ENCODE data around the gene TTC4. TPM values are rescaled to one million over a fixed set of nuclear protein-coding genes. Genes with fewer than 3 reads are reported as not detected.
"Not testable (repeated sequence)": the region's sequence is repeated elsewhere in the genome, so short reads cannot be mapped to it uniquely, and the experiment has no call there.

The TTC4 gene
- total RNA-seq, 1 experiment from 2014 or later, result 12.6 TPM

- no peak for DNase-seq (ENCODE audit: low spot score)
Observed at GRCh38 chr1:54748094-54748835, 32.6 kb downstream of the TTC4 start.

- DNase-seq (ENCODE audit: low spot score), result no peak
Observed at GRCh38 chr1:54750596-54750995, 34.9 kb downstream of the TTC4 start.

DNA sequence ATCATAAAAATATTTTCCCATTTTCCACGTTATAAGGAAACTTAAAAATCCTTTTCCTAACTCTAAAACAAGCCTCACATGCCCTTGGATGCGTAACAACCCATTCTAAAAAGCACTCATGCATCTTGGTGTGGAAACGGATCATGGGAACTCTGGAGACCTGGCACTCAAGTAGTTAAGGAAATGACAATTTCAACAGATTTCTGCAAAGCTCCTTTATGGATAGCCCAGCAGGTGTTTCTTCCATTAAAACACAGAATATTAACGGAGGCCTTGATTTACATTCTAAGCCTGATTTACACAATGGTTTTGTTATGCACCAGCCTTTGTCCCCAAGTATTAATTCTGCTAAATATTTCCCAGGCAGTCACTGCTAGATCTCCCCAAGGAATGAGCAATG, 35.8 kb downstream of the TTC4 start:
- DNase-seq (ENCODE audit: low spot score), result no peak

- no peak for DNase-seq (ENCODE audit: low spot score)
Observed at GRCh38 chr1:54754045-54754444, 38.4 kb downstream of the TTC4 start.

DNA sequence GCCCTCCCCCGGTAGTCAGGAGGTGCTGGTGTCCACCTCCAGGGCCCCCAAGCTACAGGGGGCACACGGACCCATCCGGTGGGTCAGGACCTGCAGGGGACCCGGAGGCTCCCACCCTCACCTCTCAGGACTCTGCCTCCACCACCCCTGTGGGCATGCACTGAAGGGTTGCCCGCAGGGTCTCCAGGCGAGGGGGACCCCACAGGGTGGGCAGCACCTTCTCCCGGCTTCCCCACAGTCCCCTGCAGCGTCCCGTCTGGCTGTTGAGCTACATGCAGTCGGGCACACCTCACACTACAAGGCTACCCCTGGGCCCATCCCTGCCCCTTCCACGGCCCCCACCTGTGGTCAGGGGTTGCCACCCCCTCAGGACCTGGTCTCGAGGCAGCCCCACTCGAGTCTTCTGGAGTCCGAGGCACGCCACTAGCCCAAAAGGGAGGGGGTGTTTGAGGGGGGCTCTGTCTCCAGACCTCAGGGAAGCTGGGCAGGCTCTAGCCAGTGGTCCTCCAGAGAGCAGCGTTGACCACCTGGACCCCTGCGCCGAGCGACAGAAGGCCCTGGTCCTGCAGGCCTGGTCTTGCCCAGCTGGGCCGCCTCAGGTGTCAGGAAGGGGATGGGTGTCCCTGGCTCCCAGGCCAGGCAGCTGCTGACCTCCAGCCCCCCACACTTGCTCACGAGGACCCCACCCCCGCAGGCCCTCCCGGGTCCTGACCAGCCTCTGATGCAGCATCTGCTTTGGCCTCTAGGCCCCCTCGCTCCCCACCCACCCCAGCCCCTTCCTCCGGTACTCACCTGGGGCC, 39.0 kb downstream of the TTC4 start:
- DNase-seq (ENCODE audit: low spot score), result no peak

DNA sequence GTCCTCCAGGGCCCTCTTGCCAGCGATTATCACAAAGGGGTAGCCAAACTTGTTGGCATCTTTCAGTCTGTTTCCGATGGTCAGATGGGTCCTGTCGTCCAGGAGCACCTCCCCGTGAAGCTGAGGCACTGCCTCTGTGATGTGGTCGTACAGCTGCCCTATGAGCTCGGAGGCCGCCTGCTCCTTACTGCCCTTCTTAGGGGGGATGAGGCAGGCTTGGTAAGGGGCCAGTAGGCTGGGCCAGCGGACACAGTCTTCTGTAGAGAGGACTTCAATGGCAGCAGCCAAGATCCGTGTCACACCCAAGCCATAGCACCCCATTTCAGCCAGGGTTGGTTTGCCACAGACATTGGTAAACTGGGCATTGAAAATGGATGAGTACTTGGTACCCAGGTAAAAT, 42.2 kb downstream of the TTC4 start:
- DNase-seq (ENCODE audit: low spot score), result no peak

GRCh38 chr1:54758678-54759348, 43.2 kb downstream of the TTC4 start:
- DNase-seq (ENCODE audit: low spot score), result no peak

DNA sequence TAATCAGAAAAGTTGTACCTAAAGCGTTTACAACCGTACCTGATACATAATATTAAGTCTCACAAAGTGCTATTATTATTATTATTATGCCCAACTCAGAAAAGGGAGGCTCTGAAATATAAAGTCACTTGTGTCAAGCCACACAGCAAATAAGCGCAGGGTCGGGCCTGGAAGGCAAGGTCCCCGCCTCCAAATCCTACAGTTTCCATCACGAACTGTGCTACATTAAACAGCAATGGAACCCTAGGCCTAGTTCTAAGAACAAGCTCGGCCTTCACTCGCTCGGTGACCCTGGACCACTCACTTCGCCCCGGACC, 48.1 kb downstream of the TTC4 start:
- no peak for DNase-seq (ENCODE audit: low spot score)

DNA sequence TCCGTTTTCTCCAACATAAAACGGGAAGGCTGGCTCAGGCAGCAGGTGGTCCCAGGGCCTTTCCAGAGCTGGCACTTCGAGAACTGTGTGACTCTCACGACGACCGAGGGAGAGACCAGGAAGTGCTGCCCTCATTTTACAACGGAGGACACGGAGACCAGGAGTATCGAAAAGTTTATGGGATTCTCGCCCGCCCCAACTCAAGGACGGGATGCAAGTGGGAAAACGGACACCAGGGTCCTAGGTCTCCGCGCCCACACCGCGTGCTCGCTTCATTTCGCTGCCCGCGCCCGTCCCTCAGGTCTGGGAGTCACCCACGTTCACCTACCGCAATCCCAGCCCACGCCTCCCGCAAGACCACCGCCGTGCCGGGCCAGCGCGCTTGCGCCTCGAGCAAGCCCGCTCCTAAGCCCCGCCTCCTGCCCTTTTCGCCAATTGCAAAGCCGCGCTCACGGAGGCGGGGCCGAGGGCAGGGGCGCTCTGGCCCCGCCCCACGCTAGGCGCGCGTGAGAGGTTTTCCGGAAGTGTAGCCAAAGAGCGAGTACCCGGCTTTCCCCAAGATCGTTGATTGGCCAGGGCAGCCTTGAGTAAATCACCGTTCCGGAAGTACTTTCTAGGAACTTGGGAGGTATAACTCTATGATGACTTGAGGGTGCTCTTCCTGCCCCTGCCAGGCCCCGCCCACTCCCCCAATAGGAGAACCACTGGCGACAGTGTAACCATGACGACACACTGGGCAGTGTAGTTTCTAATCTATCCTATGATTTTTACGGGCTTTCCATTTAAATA, 48.7 kb downstream of the TTC4 start, which contains the start of gene PARS2:
PARS2 (minus strand) TSS at position 391 of the 789 bp plus-strand sequence. CDS start 5,362 bp downstream, outside the sequence.
- peak; percentile 99 for DNase-seq (ENCODE audit: low spot score)

DNA sequence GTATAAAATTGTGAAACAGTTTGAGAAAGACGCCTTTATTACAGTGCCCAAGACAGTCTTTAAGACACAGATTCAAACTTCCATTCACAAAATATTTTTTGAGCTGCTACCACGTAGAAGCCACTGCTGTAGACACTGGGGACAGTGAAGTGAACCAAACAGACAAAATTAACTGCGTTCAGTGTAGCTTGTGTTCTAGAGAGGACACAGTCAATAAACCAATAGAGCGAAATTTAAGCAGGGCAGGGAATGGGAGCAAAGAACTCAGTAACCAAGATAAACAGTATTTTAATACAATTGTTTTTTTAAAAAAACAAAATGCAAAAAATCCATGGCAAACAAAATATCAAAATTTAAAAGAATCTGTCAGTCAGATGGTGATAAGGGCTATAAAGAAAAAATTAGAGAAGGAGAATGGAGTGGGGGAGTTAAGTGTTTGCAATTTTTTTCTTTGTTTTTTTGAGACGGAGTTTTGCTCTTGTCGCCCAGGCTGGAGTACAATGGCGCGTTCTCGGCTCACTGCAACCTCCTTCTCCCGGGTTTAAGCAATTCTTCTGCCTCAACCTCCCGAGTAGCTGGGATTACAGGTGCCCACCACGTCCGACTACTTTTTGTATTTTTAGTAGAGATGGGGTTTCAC, 49.4 kb downstream of the TTC4 start:
- no peak for DNase-seq (ENCODE audit: low spot score)

GRCh38 chr1:54766726-54767125, 51.1 kb downstream of the TTC4 start:
- DNase-seq (ENCODE audit: low spot score), result no peak

GRCh38 chr1:54767526-54767925, 51.9 kb downstream of the TTC4 start:
- DNase-seq (ENCODE audit: low spot score), result no peak

DNA sequence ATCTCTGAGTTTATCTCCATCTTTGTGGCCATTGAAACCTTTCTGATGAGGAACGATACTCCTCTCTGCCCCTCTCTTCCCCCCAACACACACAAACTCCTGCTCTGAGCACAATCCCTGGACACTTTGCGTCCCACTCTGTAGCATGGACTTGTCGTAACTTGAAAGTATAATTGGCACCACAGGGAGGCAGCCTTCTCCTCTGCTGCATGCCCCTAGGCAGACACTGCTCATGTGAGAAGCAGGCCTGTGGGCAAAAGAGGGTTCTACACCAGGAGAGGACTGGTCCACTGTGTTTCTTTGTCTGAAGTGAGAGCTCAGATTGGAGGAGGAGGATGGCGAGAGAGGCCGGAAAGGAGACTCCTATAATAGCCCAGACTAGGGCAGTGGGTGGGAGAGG, 52.4 kb downstream of the TTC4 start:
- peak; percentile 36 for DNase-seq (ENCODE audit: low spot score)

DNA sequence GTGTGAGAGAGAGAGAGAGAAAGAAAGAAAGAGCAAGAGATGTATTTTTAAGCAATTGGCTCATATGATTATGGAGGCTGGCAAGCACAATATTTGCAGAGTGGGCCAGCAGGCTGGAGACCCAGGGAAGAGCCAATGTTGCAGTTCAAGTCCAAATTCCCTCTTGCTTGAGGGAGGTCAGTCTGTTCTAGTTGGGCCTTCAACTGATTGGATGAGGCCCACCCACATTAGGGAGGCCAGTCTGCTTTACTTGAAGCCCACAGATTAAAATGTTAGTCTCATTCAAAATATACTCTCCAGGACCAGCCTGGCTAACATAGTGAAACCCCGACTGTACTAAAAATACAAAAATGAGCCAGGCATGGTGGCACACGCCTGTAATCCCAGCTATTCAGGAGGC, 57.3 kb downstream of the TTC4 start:
- no peak for DNase-seq (ENCODE audit: low spot score)

DNA sequence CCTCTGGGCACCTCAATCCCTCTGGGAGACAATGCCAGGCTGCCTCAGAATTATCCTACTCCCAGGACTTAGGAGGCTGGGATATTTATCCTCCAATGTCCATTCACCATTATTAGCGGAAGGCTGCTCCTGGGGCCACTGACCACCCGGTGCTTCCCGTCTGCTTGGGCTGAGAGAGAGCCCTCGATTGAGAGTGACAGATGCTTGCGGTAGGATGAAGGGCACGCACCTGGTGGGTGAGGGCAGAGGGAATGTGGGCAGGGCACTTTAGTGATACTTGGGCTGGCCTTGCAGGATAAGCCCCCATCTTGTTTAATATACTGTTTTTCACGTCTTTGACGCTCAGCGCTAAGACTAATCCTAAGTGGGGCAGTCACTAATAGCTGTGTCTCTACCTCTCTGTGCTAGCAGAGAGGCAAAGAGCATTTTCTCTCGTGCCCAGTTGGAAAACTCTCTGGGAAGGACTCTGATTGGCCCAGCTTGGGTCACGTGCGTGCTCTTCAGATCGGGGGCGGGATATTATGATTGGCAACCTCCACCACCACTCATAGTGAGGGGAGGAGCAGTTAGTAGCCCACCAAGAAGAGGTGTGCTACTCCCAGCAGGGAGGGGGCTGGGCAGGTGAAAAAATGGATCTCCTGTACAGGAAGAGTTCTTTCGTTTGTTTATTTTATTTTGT, 59.3 kb downstream of the TTC4 start:
- peak; percentile 36 for DNase-seq (ENCODE audit: low spot score)

DNA sequence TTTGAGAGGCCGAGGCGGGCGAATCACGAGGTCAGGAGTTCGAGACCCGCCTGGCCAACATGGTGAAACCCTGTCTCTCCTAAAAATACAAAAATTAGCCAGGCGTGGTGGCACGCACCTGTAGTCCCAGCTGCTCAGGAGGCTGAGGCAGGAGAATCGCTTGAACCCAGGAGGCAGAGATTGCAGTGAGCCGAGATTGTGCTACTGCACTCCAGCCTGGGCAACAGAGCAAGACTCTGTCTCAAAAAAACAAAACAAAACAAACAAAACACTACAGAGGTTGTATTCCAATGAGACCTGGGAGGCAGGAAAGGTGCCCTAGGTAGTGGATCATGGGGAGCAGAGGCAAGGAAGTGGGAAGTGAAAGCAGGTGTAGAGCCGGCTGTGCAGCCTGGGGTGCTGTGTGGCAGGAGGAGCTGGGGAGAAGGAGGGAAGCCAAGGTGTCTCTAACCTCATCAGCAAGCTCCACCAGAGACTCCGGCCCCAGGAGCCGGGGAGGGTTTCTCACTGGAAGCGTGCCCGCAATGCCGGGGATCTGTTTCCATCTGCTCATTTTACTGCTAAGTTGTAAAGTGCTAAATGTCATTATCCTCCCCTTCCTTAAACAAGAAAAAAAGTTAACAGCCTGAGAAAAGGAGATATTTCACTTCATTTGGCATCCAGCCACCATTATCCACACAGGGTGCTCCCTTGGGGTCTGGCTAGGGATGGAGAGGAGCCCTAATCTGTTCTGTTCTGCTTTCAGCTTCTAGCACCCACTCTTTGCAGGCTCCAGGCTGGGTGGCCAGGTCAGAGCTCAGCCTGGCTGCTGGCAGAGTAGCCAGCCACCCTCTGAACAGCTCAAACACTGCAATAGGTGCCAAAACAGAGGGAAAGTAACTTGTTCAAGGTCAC, 60.4 kb downstream of the TTC4 start:
- not testable (repeated sequence) for DNase-seq (ENCODE audit: low spot score)

DNA sequence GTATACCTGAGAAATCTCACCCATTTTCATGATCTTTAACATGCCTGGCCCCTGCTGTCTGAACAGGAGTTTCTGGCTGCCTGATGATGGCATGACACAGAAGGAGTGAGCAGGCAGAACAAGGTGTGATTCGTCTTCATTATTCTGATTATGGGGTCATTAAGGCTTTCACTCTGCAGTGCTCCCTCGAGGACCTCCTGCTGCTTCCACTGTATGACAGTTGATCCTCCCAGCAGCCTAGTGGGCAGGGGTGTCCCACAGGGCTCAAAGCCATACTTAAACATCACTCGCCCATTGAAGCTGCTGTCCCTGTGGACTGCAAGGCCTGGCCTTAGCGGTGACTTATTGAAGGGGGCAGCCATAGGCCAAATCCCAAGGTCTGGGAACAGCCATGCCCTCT, 61.4 kb downstream of the TTC4 start:
- no peak for DNase-seq (ENCODE audit: low spot score)

DNA sequence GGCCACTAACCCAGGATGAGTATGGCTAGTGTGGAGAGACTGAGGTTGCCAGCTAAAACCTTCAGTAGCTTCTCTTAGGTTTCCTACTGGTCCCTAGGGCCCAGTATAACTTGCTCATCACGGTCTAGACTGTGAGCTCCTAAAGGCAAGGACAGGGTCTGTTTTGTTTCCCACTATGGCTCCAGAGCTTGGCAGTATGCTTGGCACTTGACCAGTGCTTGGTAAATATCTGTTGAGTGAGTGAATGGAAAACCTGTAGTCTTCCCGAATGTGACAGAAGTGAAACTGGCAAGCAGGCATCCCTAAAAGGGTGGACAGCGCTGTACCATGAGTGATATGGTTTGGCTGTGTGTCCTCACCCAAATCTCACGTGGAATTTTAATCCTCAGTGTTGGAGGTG, 61.8 kb downstream of the TTC4 start:
- DNase-seq (ENCODE audit: low spot score), result no peak

GRCh38 chr1:54781023-54781723, 65.5 kb downstream of the TTC4 start:
- DNase-seq (ENCODE audit: low spot score), result no peak
